CD4-positive, alpha-beta T cell (primary cell): ENCODE measurements around the gene ZCWPW1. TPM values are rescaled to one million over a fixed set of nuclear protein-coding genes. Genes with fewer than 3 reads are reported as not detected.
A peak's percentile ranks its signal among the peaks of the same experiment; 100 is the strongest.

Source experiments
- ATAC-seq: fragments of 200-7000 bp; cut with Tn5 transposase; one replicate; pipeline ENCODE4 v1.10.0; 2022; ENCODE audit warnings: mild to moderate bottlenecking; ENCODE audit not compliant: poor library complexity
- CTCF ChIA-PET: fragments of 350-600 bp; sonication (Branson Sonifier 250); formaldehyde crosslinking; loops from one replicate; lab custom pipeline; 2021; ENCODE audit warnings: antibody characterized with exemption, inconsistent platforms; lab: Charles Lee
- POLR2A ChIA-PET: fragments of 350-600 bp; sonication (Branson Sonifier 250); formaldehyde crosslinking; loops from one replicate; lab custom pipeline; 2021; ENCODE audit warnings: antibody characterized with exemption, inconsistent platforms; lab: Charles Lee
- DNase-seq, 14 experiments: peaks; one replicate each; pipeline ENCODE4 v3.0.0-alpha.2; 2013 to 2020; ENCODE audit warnings: mixed read lengths in 2 of 14
- H3K27ac ChIP-seq, 2 donors: one replicate each; pipeline versions ENCODE4 v1.5.1 to v1.7.0; 2013; ENCODE audit warnings: low read length in 2 of 2, low read depth in 1 of 2, mild to moderate bottlenecking in 1 of 2
- H3K27me3 ChIP-seq, 2 experiments: 1 replicate in 1 of 2; 2 replicates in 1 of 2; pipeline versions ENCODE4 v1.6.1 to v1.7.0; 2013; ENCODE audit warnings: low read length in 2 of 2, control low read depth in 1 of 2, mild to moderate bottlenecking in 1 of 2, moderate library complexity in 1 of 2; ENCODE audit not compliant: insufficient read depth in 2 of 2, control insufficient read depth in 1 of 2
- H3K36me3 ChIP-seq: one replicate; pipeline ENCODE4 v1.6.1; 2013; ENCODE audit warnings: low read length, control low read depth; ENCODE audit not compliant: insufficient read depth
- H3K4me1 ChIP-seq: one replicate; pipeline ENCODE4 v1.6.1; 2013; ENCODE audit warnings: low read length, control low read depth; ENCODE audit not compliant: insufficient read depth
- H3K4me3 ChIP-seq: one replicate; pipeline ENCODE4 v1.5.1; 2013; ENCODE audit warnings: mild to moderate bottlenecking, low read length, moderate library complexity
- H3K9me3 ChIP-seq, 2 experiments: 1 replicate in 1 of 2; 2 replicates in 1 of 2; pipeline versions ENCODE4 v1.6.1 to v1.7.0; 2013; ENCODE audit warnings: low read length in 2 of 2, mild to moderate bottlenecking in 2 of 2, control low read depth in 1 of 2, moderate library complexity in 1 of 2; ENCODE audit not compliant: control insufficient read depth in 1 of 2, insufficient read depth in 1 of 2
- H3K27ac Mint-ChIP-seq: one replicate; pipeline ENCODE4 v1.8.0; 2020; ENCODE audit warnings: mixed read lengths
- H3K27me3 Mint-ChIP-seq: one replicate; pipeline ENCODE4 v1.8.0; 2021; ENCODE audit warnings: mixed read lengths
- H3K36me3 Mint-ChIP-seq: one replicate; pipeline ENCODE4 v1.8.0; 2021; ENCODE audit warnings: low read depth, mixed read lengths
- H3K4me1 Mint-ChIP-seq: one replicate; pipeline ENCODE4 v1.8.0; 2021; ENCODE audit warnings: low read depth, mixed read lengths
- H3K4me3 Mint-ChIP-seq: one replicate; pipeline ENCODE4 v1.8.0; 2020; ENCODE audit warnings: mild to moderate bottlenecking, mixed read lengths
- H3K9me3 Mint-ChIP-seq: one replicate; pipeline ENCODE4 v1.8.0; 2020; ENCODE audit warnings: mixed read lengths
- intact Hi-C, 2 experiments: fragments of 100-400 bp; cut with DNase I in 1 of 2; cut with micrococcal nuclease in 1 of 2; formaldehyde crosslinking; loops; one replicate each; pipeline versions ENCODE4 v1.15.1 to v1.9.0; 2023 to 2025; cut with DNase I, micrococcal nuclease
- total RNA-seq, 174 experiments: library from RNA in 2 of 174; stranded (reverse) in 2 of 174; gene quantifications; one replicate each; pipeline ENCODE4 v1.2.3 and lab custom pipeline; 2021 to 2026
- TF ChIP-seq, protein P1 (sequence below): fragments of 200-600 bp; IDR thresholded peaks from one replicate; pipeline ENCODE4 v1.8.0; 2022; ENCODE audit warnings: antibody characterized with exemption, mild to moderate bottlenecking

ZCWPW1 gene
- total RNA-seq, 2 experiments from 2014 or later = 4.4 to 6.5 TPM

DNA sequence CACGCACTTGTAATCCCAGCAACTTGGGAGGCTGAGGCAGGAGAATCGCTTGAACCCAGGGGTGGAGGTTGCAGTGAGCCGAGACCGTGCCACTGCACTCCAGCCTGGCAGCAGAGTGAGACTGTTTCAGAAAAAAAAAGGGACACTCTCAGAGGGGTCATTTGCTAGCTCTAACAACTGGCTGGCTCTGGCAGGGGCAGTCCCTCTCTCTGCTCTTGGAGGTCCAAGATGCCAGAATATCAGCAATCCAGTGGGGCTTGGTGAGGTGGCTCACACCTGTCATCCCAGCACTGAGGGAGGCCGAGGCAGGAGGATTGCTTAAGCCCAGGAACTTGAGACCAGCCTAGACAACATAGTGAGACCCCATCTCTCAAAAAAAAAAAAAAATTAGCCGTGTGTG is 57.8 kb downstream of the ZCWPW1 start:
- Mint-ChIP-seq H3K27ac (peak overlapping the region; percentile 33), H3K4me3 (no peak overlapping the region), H3K4me1 (peaks cover 20% of the 10 kb centered on the region), H3K9me3 (no peaks in the 10 kb centered on the region), H3K36me3 (peaks cover 20% of the 10 kb centered on the region), H3K27me3 (no peaks in the 10 kb centered on the region)
- ATAC-seq (no peak), DNase-seq (peak in 1 of 14 experiments; percentile 7)
- H3K36me3 ChIP-seq = no peaks in the 10 kb centered on the region
- intact Hi-C loops = no loop called here
- H3K4me3 ChIP-seq = no peak overlapping the region
- POLR2A ChIA-PET = no interaction called here
- H3K4me1 ChIP-seq = peaks cover 28% of the 10 kb centered on the region
- no peaks in the 10 kb centered on the region for H3K27me3 ChIP-seq
- H3K27ac ChIP-seq = no peak overlapping the region
- CTCF ChIA-PET = no interaction called here
- TF ChIP-seq, protein P1, sequence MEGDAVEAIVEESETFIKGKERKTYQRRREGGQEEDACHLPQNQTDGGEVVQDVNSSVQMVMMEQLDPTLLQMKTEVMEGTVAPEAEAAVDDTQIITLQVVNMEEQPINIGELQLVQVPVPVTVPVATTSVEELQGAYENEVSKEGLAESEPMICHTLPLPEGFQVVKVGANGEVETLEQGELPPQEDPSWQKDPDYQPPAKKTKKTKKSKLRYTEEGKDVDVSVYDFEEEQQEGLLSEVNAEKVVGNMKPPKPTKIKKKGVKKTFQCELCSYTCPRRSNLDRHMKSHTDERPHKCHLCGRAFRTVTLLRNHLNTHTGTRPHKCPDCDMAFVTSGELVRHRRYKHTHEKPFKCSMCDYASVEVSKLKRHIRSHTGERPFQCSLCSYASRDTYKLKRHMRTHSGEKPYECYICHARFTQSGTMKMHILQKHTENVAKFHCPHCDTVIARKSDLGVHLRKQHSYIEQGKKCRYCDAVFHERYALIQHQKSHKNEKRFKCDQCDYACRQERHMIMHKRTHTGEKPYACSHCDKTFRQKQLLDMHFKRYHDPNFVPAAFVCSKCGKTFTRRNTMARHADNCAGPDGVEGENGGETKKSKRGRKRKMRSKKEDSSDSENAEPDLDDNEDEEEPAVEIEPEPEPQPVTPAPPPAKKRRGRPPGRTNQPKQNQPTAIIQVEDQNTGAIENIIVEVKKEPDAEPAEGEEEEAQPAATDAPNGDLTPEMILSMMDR = no peak
- H3K9me3 ChIP-seq = no peaks in the 10 kb centered on the region

DNA sequence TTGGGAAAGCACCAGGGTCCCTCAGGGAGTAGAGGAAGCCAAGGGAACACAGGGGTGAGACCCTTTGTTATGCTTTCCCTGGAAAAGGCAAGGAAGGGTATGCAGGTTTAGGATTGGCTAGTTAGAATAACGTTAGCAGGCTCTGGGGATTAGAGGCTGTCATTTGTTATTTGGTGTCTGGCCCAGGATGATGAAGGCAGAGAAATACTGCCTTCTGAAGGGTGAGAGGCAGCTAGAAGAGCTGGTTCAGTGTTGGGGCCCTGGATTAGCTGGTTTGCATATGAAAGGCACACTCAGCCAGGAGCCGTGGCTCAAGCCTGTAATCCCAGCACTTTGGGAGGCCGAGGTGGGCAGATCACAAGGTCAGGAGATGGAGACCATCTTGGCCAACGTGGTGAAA is 58.2 kb downstream of the ZCWPW1 start:
- intact Hi-C loops = no loop called here
- CTCF ChIA-PET = no interaction called here
- H3K36me3 ChIP-seq = no peaks in the 10 kb centered on the region
- no peaks in the 10 kb centered on the region for H3K9me3 ChIP-seq
- Mint-ChIP-seq H3K4me3 (no peak overlapping the region), H3K36me3 (peaks cover 20% of the 10 kb centered on the region), H3K4me1 (peaks cover 20% of the 10 kb centered on the region), H3K9me3 (no peaks in the 10 kb centered on the region), H3K27me3 (no peaks in the 10 kb centered on the region), H3K27ac (peak overlapping the region; percentile 33)
- H3K27me3 ChIP-seq = no peaks in the 10 kb centered on the region
- TF ChIP-seq, protein P1 = no peak
- peaks cover 31% of the 10 kb centered on the region for H3K4me1 ChIP-seq
- H3K27ac ChIP-seq = no peak overlapping the region
- no peak overlapping the region for H3K4me3 ChIP-seq
- ATAC-seq = no peak
- POLR2A ChIA-PET = no interaction called here
- DNase-seq = peak in 1 of 14 experiments; percentile 4

DNA sequence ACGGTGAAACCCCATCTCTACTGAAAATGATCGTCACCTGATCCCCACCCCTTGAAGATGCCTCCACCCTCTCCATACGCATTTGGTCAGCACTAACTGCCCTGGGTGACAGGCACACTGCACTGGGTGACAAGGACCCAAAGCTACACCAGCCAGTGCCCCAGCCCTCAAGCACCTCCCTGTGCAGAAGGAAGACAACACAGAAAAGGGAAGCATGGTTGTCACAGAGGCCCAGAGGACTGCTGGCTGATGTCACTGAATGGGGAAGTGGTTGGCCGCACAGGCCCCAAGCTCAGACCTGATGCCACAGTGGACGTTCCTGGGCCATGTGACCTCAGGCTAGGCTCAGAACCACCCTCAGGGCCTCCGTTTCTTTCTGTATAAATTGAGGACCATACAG is 59.4 kb downstream of the ZCWPW1 start:
- Histone ChIP-seq H3K36me3 (no peaks in the 10 kb centered on the region), H3K9me3 (no peaks in the 10 kb centered on the region), H3K4me3 (no peak overlapping the region), H3K4me1 (peaks cover 32% of the 10 kb centered on the region), H3K27ac (peak overlapping the region in 1 of 2 donors; percentile 48), H3K27me3 (no peaks in the 10 kb centered on the region)
- Mint-ChIP-seq H3K9me3 (no peaks in the 10 kb centered on the region), H3K4me1 (peaks cover 20% of the 10 kb centered on the region), H3K27me3 (no peaks in the 10 kb centered on the region), H3K36me3 (peaks cover 22% of the 10 kb centered on the region), H3K27ac (peak overlapping the region; percentile 30), H3K4me3 (no peak overlapping the region)
- intact Hi-C loops = no loop called here
- CTCF ChIA-PET = no interaction called here
- ATAC-seq = peak; percentile 25
- peak in 4 of 14 experiments; percentile 13 to 80 (median 60) for DNase-seq
- TF ChIP-seq, protein P1 = no peak
- POLR2A ChIA-PET = no interaction called here
